ENCODE results near the gene TGFBR2. TPM values are rescaled to one million over a fixed set of nuclear protein-coding genes. Genes with fewer than 3 reads are reported as not detected.

Gene TGFBR2
- total RNA-seq, 1 experiment from 2014 or later: 48.2 TPM

DNA sequence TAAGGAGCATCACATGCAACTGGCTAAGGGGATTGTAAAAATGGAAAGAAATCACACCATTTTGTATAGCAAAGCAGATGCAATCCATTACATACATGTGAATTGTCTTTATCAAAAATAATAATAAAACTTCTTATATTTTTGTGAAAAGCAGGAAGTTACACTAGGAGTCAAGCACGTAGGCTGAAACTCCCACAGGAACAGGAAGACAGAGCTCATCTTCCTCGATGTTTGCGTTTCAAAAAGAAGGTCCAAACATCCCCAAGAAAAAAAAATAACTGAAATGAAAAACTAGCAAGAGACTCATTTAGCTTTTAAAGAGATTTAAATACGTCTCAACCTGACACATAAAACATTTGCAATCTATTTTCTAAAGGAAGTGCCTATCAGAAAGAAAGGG lies 106.6 kb downstream of the TGFBR2 start:
- DNase-seq: no peak
- POLR2A ChIA-PET (ENCODE audit: unreplicated experiment): no interaction called here
- Histone ChIP-seq H2AFZ (ENCODE audit: low read length) (no peak overlapping the region), H3K9ac (ENCODE audit: low read length) (no peak overlapping the region), H3K4me1 (ENCODE audit: insufficient read depth, low read length) (peaks cover 7% of the 10 kb centered on the region), H3K79me2 (ENCODE audit: low read length) (no peaks in the 10 kb centered on the region), H3F3A (ENCODE audit: low read length, unreplicated experiment) (no peaks in the 10 kb centered on the region), H3K36me3 (ENCODE audit: low read depth, low read length) (no peaks in the 10 kb centered on the region), H3K9me2 (replicated peaks; ENCODE audit: low read length) (no peaks in the 10 kb centered on the region), H4K20me1 (ENCODE audit: low read length) (no peaks in the 10 kb centered on the region), H3K27ac (ENCODE audit: low read length) (no peak overlapping the region), H3K9me3 (ENCODE audit: low read length) (no peaks in the 10 kb centered on the region), H3K27me3 (ENCODE audit: low read length) (no peaks in the 10 kb centered on the region), H3K4me3 (ENCODE audit: low read length) (no peak overlapping the region), H3K4me2 (ENCODE audit: low read length) (no peak overlapping the region)
- ATAC-seq: no peak
- CTCF ChIA-PET: no interaction called here
- TF ChIP-seq EZH2phosphoT487 (IDR thresholded peaks at IDR 0.05; ENCODE audit: borderline replicate concordance, low read length): no peak
- no peak for TF ChIP-seq EZH2 (IDR thresholded peaks at IDR 0.05; ENCODE audit: low read length, unreplicated experiment)
- intact Hi-C loops (cut with micrococcal nuclease): no loop called here
- BruUV-seq (replicated peaks): no TSS peak

DNA sequence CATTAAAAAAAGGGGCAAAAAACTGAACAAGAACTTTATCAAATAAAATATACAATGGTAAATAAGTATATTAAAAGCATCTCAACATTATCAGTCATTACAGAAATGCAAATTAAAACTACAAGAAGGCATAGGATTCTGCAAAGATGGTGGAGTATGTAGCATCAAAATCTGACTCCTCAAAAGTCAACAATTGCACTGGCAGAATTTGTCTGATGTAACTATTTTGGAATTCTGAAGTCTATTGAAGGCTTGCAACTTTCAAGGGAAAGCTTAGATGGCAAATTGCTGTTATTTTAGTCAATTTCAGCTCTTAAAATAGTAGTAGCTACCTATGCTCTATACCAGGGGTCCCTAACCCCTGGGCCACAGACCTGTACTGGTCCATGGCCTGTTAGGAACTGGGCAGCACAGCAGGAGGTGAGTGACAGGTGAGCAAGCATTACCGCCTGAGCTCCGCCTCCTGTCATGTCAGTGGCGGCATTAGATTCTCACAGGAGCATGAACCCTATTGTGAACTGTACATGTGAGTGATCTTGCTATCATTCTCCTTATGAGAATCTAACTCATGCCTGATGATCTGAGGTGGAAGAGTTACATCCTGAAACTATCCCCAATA lies 107.6 kb downstream of the TGFBR2 start:
- CTCF ChIA-PET: no interaction called here
- intact Hi-C loops (cut with micrococcal nuclease): no loop called here
- no peaks in the 10 kb centered on the region; the same call in 1 of the 2 replicates for H3K4me1 ChIP-seq (ENCODE audit: insufficient read depth, low read length)
- no peak overlapping the region for H3K4me2 ChIP-seq (ENCODE audit: low read length)
- H3K27me3 ChIP-seq (ENCODE audit: low read length): no peaks in the 10 kb centered on the region
- no peaks in the 10 kb centered on the region for H3K9me3 ChIP-seq (ENCODE audit: low read length)
- no peak for TF ChIP-seq EZH2 (IDR thresholded peaks at IDR 0.05; ENCODE audit: low read length, unreplicated experiment)
- TF ChIP-seq, protein P1, sequence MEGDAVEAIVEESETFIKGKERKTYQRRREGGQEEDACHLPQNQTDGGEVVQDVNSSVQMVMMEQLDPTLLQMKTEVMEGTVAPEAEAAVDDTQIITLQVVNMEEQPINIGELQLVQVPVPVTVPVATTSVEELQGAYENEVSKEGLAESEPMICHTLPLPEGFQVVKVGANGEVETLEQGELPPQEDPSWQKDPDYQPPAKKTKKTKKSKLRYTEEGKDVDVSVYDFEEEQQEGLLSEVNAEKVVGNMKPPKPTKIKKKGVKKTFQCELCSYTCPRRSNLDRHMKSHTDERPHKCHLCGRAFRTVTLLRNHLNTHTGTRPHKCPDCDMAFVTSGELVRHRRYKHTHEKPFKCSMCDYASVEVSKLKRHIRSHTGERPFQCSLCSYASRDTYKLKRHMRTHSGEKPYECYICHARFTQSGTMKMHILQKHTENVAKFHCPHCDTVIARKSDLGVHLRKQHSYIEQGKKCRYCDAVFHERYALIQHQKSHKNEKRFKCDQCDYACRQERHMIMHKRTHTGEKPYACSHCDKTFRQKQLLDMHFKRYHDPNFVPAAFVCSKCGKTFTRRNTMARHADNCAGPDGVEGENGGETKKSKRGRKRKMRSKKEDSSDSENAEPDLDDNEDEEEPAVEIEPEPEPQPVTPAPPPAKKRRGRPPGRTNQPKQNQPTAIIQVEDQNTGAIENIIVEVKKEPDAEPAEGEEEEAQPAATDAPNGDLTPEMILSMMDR (conservative IDR thresholded peaks at IDR 0.05; ENCODE audit: low read depth, low read length): no peak
- TF ChIP-seq EZH2phosphoT487 (IDR thresholded peaks at IDR 0.05; ENCODE audit: borderline replicate concordance, low read length): no peak
- no peak overlapping the region for H3K27ac ChIP-seq (ENCODE audit: low read length)
- POLR2A ChIA-PET (ENCODE audit: unreplicated experiment): no interaction called here
- H3K9me2 ChIP-seq (replicated peaks; ENCODE audit: low read length): no peaks in the 10 kb centered on the region
- H3F3A ChIP-seq (ENCODE audit: low read length, unreplicated experiment): no peaks in the 10 kb centered on the region
- no TSS peak for BruUV-seq (replicated peaks)
- no peak for ATAC-seq
- H3K79me2 ChIP-seq (ENCODE audit: low read length): no peaks in the 10 kb centered on the region
- no peak overlapping the region for H2AFZ ChIP-seq (ENCODE audit: low read length)
- no peak overlapping the region for H3K9ac ChIP-seq (ENCODE audit: low read length)
- H3K36me3 ChIP-seq (ENCODE audit: low read depth, low read length): no peaks in the 10 kb centered on the region
- no peaks in the 10 kb centered on the region for H4K20me1 ChIP-seq (ENCODE audit: low read length)
- DNase-seq: peak; percentile 32
- no peak overlapping the region for H3K4me3 ChIP-seq (ENCODE audit: low read length)

- Histone ChIP-seq H3K36me3 (ENCODE audit: low read depth, low read length) (no peaks in the 10 kb centered on the region), H3K27me3 (ENCODE audit: low read length) (no peaks in the 10 kb centered on the region), H3K79me2 (ENCODE audit: low read length) (no peaks in the 10 kb centered on the region), H3K4me1 (ENCODE audit: insufficient read depth, low read length) (peaks cover 22% of the 10 kb centered on the region), H3K9me3 (ENCODE audit: low read length) (no peaks in the 10 kb centered on the region), H3K4me3 (ENCODE audit: low read length) (no peak overlapping the region), H3K27ac (ENCODE audit: low read length) (no peak overlapping the region), H3K4me2 (ENCODE audit: low read length) (no peak overlapping the region), H3K9me2 (replicated peaks; ENCODE audit: low read length) (no peaks in the 10 kb centered on the region), H2AFZ (ENCODE audit: low read length) (no peak overlapping the region), H3K9ac (ENCODE audit: low read length) (no peak overlapping the region), H3F3A (ENCODE audit: low read length, unreplicated experiment) (peaks cover 6% of the 10 kb centered on the region), H4K20me1 (ENCODE audit: low read length) (no peaks in the 10 kb centered on the region)
- ChIA-PET CTCF (no interaction called here), POLR2A (ENCODE audit: unreplicated experiment) (no interaction called here)
- TF ChIP-seq, protein P1 (conservative IDR thresholded peaks at IDR 0.05; ENCODE audit: low read depth, low read length): no peak
- TF ChIP-seq EZH2phosphoT487 (IDR thresholded peaks at IDR 0.05; ENCODE audit: borderline replicate concordance, low read length) (no peak), EZH2 (IDR thresholded peaks at IDR 0.05; ENCODE audit: low read length, unreplicated experiment) (no peak)
- BruUV-seq (replicated peaks): no TSS peak
- DNase-seq (no peak), ATAC-seq (no peak)
- intact Hi-C loops (cut with micrococcal nuclease): no loop called here
Observed at GRCh38 chr3:30719536-30719935, 113.1 kb downstream of the TGFBR2 start.

Measured in PC-3 (cell line).